Hematopoietic multipotent progenitor cell treated with erythropoietin and hydrocortisone succinate and interleukin-3 and kit ligand, for 6 days (in vitro differentiated cells): ENCODE results near the gene KLF2.
"Not testable (repeated sequence)": the region's sequence is repeated elsewhere in the genome, so short reads cannot be mapped to it uniquely, and the experiment has no call there.

Experiments
- DNase-seq: peaks from one replicate; pipeline ENCODE4 v3.0.0-alpha.2; 2015

KLF2 gene

DNA sequence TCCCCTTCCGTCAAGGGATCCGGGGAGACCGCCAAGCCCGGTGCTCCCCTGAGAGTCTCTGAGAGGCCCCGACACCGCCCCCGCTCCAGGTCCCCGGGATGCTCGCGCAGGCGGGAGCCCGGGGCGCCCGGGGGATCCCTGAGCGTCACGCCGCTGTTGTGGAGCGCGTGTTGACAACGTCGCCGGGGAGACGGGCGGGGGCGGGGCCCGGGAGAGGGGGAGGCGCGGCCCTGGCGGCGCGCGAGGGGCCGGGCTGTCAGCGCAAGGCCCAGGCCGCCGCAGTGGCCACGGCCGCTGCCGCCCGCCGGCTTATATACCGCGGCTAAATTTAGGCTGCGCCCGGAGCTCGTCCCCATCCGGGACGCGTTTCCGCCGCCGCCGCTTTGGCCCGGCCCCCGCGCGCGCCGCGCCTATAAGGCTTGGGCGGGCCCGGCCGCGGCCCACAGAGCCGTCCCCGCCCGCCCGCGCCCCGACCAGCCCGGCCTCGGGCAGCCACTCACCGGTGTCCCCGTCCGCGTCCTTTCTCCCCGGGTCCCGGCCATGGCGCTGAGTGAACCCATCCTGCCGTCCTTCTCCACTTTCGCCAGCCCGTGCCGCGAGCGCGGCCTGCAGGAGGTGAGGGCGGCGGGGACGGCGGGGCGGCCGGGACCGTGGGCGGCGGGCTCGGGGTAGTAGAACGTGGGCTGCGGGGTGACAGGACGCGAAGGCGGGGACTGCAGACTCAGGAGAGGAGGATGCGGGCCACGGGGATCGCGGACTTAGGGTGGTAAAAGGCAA lies at the start of gene KLF2:
KLF2 (plus strand) TSS at position 443 of the 777 bp plus-strand sequence; CDS start at position 541, 98 bp downstream.
- peak; percentile 79 for DNase-seq

- no peak for DNase-seq
These were observed 44.3 kb upstream of the KLF2 start for GRCh38 chr19:16280306-16280705.

DNA sequence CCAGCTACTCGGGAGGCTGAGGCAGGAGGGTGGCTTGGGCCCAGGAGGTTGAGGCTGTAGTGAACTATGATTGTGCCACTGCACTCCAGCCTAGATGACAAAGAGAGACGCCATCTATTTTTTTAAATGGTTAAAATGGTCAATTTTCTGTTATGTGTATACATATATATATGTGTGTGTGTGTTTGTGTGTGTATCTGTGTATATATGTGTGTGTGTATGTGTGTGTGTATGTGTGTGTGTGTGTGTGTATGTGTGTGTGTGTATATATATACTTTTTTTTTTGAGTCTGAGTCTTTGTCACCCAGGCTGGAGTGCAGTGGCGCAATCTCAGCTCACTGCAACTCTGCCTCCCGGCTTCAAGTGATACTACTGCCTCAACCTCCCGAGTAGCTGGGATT lies 42.9 kb upstream of the KLF2 start:
- no peak for DNase-seq

GRCh38 chr19:16283210-16284061 lies 41.2 kb upstream of the KLF2 start:
- peak; percentile 46 for DNase-seq

DNA sequence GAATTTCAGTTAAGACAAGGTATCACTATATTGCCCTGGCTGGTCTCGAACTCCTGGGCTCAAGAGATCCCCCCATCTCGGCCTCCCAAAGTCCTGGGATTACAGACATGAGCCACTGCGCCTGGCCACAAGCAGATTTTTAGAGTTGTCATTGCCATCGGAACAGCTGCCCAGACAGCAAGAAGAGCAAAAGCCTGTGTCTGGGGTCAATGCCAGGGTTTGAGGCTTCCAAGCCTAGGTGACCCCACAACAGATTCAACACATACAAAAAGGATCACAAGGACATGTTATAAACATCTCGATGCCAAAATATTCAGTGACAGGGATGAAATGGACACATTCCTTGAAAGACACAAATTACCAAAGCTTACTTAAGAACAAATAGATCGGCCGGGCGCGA lies 40.1 kb upstream of the KLF2 start:
- DNase-seq: no peak

DNA sequence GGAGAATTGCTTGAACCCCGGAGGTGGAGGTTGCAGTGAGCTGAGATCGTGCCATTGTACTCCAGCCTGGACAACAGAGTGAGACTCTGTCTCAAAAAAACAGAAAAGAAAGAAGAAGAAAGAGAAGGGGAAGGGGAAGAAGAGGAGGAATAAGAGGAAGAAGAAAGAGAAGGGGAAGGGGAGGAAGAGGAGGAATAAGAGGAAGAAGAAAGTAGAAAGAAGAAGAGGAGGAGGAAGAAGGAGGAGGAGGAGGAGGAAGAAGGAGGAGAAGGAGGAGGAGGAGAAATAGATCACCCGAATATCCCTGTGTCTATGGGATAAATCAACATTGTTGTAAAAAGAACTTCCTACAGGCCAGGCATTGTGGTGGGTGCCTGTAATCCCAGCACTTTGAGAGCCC lies 39.5 kb upstream of the KLF2 start:
- not testable (repeated sequence) for DNase-seq

- no peak for DNase-seq
These were observed 38.7 kb upstream of the KLF2 start for GRCh38 chr19:16285769-16286498.

DNA sequence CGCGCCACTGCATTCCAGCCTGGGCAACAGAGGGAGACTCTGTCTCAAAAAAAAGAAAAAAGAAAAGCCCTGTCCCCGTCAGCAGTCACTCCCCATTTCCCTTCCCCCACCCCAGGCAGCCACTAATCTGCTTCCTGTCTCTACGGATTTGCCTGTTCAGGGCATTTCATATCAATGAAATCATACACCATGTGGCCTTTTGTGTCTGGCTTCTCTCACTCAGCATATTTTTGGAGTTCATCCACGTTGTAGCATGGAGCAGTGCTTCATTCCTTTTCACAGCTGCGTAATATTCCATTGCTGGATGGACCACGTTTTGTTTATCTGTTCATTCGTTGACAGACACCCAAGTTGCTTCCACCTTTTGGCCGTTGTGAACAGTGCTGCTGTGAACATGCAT lies 36.1 kb upstream of the KLF2 start:
- DNase-seq: no peak

- DNase-seq: no peak
These were observed 35.0 kb upstream of the KLF2 start for GRCh38 chr19:16289594-16289993.

GRCh38 chr19:16290692-16291091 lies 33.9 kb upstream of the KLF2 start:
- no peak for DNase-seq

DNA sequence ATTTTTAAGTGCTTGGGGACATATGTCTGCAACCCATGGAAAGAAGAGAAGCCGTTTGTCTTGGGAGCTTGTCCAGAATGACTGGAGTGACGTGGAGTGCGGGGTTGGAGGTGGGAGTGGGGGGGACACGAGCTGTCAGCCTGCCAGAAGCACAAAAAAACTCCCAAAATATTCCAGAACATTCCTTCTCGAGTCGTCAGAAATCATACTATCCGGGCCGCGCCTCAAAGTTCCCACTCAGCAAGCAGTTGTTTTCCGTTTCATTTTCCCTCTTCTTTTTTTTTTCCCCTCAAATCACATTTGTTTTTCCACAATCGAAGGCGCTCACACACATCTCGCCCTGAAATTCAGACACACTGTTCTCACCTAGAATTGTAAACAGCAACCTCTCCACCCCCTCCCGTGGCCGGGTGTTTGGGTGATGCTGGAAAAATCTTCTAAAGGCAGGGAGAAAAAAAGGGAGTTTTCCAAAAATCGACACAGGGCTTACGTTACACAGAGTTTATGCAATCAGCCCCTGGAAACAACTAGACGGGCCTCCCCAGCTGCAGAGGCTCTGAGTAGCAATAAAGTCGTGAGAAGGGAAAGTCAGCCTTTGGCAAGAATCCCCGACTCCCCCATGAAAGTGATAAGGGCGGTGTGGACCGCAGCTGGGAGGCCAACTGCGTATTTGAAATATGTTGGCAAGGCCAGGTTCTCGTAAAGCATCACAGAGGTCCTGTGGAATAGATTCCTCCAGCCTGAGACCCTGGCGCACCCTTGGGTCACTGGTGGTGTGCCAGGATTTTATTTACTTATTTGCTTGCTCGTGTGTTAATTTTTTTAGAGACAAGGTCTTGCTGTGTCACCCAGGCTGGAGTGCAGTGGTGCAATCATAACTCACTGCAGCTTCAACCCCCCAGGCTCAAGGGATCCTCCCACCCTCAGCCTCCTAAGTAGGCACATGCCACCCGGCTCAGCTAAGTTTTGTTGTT lies 31.2 kb upstream of the KLF2 start:
- DNase-seq: peak; percentile 60

- DNase-seq: no peak
These were observed 29.6 kb upstream of the KLF2 start for GRCh38 chr19:16295057-16295456.

DNA sequence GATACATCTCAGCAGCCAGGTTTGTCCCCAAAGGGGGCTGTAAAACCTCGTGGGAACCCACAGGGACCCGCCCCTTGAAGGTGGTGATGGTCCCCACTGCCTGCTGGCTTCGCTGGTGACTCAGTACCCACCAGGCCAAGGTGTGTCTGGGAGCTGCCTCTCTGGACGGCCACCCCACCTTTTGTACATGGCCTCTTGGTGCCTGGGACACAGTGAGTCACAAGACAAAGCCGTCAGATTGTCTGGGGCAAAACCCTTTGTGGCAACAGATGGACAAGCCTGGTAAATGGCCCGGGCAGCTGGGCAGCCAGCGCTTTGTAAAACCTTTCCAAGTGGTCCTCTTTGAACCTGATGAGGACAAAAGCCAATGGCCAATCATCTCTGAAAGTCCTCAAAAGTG lies 27.9 kb upstream of the KLF2 start:
- DNase-seq: no peak

DNA sequence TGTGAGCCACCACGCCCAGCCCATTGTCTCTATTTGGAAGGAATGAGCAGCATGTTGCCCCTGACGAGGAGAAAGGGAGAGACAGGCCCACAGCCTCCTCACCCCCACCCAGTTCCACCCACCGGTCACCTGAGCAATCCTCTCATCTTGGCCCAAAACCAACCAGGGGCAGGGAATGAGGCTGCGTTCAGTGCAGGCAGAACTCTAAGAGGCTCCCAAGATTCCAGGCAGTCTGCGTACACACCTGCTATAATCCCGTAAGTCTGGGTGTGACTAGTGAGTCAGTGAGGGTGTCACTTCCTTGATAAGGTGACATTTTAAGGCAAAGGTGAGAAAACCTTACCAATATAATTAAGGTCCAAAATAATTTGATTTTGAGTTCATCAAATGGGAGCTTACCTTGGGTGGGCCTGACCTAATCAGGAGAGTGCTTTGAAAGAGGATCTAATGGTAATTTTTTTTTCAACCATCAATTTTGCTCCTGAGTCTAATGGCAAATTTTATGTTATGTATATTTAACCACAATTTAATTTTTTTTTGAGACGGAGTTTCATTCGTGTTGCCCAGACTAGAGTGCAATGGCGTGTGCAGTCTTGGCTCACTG lies 26.9 kb upstream of the KLF2 start:
- DNase-seq: no peak

GRCh38 chr19:16298334-16298733 lies 26.3 kb upstream of the KLF2 start:
- DNase-seq: no peak

DNA sequence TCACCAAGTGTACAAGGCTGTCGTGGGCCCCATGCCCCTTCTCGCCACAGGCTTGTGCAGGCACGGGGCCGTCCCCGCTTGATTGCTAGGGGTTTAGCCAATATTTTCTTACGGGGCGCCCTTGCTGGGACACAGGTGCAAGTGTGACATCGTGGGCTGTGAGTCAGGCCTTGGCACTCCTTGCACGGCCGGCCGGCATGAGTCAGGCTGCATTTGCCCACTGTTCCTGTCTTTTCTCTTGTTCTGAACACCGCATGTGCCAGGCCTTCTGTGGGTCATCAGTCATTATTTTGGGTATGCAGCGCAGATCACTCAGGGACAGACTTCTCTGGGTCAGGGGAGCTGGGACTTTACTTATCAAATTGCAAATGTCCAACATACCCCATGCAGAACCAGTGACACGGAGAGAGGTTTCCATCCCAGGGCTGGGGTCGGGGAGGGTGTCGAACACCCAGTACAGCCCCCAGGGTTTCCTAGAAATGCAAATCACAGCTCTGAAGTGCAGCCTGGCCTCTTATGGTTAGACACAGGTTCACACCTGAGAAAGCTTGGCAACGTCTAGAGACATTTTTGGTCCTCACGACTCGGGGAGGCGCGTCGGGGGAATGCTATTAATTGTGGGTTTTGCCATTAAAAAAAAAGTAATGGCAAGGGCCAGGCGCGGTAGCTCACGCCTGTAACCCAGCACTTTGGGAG lies 22.5 kb upstream of the KLF2 start:
- no peak for DNase-seq

- no peak for DNase-seq
These were observed 20.9 kb upstream of the KLF2 start for GRCh38 chr19:16303755-16304154.

DNA sequence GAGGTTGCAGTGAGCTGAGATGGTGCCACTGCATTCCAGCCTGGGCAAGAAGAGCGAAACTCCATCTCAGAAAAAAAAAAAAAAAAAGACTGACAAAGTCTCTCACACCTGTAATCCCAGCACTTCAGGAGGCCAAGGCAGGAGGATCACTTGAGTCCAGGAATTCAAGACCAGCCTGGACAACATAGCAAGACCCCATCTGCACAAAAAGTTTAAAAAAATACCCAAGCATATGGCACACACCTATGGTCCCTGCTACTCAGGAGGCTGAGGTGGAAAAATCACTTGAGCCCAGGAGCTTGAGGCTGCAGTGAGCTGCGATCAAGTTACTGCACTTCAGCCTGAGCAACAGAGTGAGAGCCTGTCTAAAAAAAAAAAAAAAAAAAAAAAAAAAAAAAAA lies 20.1 kb upstream of the KLF2 start:
- not testable (repeated sequence) for DNase-seq

- DNase-seq: not testable (repeated sequence)
These were observed 19.6 kb upstream of the KLF2 start for GRCh38 chr19:16305060-16305459.

- DNase-seq: no peak
These were observed 17.8 kb upstream of the KLF2 start for GRCh38 chr19:16306728-16307402.

DNA sequence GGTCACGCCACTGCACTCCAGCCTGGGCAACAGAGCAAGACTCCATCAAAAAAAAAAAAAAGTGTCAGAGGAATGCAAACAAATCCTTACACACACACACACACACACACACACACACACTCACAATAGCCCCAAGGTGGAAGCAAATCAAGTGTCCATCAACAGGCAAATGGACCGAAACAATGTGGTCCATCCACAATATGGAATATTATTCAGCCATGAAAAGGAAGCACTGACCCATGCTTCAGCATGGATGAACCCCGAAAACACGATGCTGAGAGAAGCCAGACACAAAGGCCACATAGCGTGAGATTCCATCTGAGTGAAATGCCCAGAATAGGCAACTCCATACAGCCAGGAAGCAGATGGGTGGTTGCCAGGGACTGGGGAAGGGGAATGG lies 16.5 kb upstream of the KLF2 start:
- no peak for DNase-seq
